GM12865 (cell line): ENCODE results near the gene SPEF2.

Experiments
- DNase-seq: peaks from one replicate; pipeline ENCODE4 v3.0.0; 2010; ENCODE audit warnings: low read depth
- H3K4me3 ChIP-seq: 2 replicates; pipeline ENCODE4 v1.5.1; 2011; ENCODE audit warnings: mild to moderate bottlenecking, low read depth, low read length, control low read depth
- CTCF ChIP-seq: IDR thresholded peaks from 2 replicates; pipeline ENCODE4 v1.5.1; 2011; ENCODE audit warnings: low read length, control low read depth, low read depth, inconsistent platforms; ENCODE audit not compliant: insufficient read depth; ENCODE audit errors: missing control alignments

Gene SPEF2

GRCh38 chr5:35781181-35781790, 163.6 kb downstream of the SPEF2 start:
- H3K4me3 ChIP-seq = no peak overlapping the region
- DNase-seq = no peak
- TF ChIP-seq CTCF = no peak

- no peak for TF ChIP-seq CTCF
- DNase-seq = no peak
- H3K4me3 ChIP-seq = no peak overlapping the region
These were observed 165.9 kb downstream of the SPEF2 start for GRCh38 chr5:35783551-35783950.

GRCh38 chr5:35785601-35786085, 168.0 kb downstream of the SPEF2 start:
- DNase-seq = no peak
- no peak for TF ChIP-seq CTCF

GRCh38 chr5:35788724-35789123, 171.1 kb downstream of the SPEF2 start:
- DNase-seq = no peak
- TF ChIP-seq CTCF = no peak
- H3K4me3 ChIP-seq = no peak overlapping the region

More at GRCh38 chr5:35785601-35786085, 168.0 kb downstream of the SPEF2 start:
- H3K4me3 ChIP-seq = no peak overlapping the region

GRCh38 chr5:35789732-35790456, 172.2 kb downstream of the SPEF2 start:
- DNase-seq = no peak

GRCh38 chr5:35790457-35790822, 172.8 kb downstream of the SPEF2 start:
- no peak for TF ChIP-seq CTCF
- DNase-seq = no peak
- no peak overlapping the region for H3K4me3 ChIP-seq

More at GRCh38 chr5:35789732-35790456, 172.2 kb downstream of the SPEF2 start:
- TF ChIP-seq CTCF = no peak
- no peak overlapping the region for H3K4me3 ChIP-seq

GRCh38 chr5:35794328-35794619, 176.6 kb downstream of the SPEF2 start:
- TF ChIP-seq CTCF = no peak
- no peak overlapping the region for H3K4me3 ChIP-seq
- DNase-seq = no peak
